ENCODE measurements around the gene DNAJA4. TPM values are rescaled to one million over a fixed set of nuclear protein-coding genes. Genes with fewer than 3 reads are reported as not detected.

Gene DNAJA4
- total and polyA plus RNA-seq, 2 of the 13 experiments (the other 11 are each of a cell fraction or from before 2014, with no cell fraction given), result not detected

DNA sequence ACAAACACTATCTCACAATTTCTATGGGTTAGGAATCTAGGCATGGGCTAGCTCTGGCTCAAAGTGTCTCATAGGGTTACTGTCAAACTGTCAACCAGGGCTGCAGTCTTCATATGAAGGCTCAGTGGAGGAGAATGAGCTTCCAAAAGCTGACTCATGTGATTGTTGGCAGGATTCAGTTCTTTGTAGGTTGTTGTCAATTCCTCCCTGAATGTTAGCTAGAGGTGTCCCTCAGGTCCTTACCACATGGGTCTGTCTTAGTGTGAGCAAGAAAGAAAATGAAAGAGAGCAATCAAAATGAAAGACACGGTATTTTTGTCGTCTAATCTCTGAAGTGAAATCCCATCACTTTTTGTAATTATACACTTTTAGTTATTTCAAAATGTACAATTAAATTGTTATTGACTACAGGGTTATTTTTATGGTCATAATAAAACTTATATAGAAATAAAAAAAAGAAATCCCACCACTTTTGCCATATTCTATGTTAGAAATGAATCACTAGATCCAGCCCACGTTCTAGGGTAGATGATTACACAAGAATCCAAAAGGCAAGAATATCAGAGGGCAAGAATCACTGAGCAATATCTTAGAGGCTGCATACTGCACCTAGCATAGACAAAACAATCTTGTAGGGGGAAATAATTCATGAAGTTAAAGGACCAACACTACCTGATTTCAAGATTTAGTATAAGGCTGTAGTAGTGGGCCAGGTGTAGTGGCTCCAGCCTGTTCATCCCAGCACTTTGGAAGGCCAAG lies 38.4 kb upstream of the DNAJA4 start:
- no peak overlapping the region for H2AFZ ChIP-seq (ENCODE audit: low read length)
- TF ChIP-seq BRD4 (CRISPR knock-in tag; IDR thresholded peaks at IDR 0.05) (no peak), GFI1 (CRISPR knock-in tag; IDR thresholded peaks at IDR 0.05; ENCODE audit: borderline replicate concordance) (no peak), PHB2 (IDR thresholded peaks at IDR 0.05; ENCODE audit: partially characterized antibody) (no peak), MED13 (CRISPR knock-in tag; IDR thresholded peaks at IDR 0.05) (no peak), RFXAP (CRISPR knock-in tag; IDR thresholded peaks at IDR 0.05; ENCODE audit: borderline replicate concordance) (no peak), FIP1L1 (IDR thresholded peaks at IDR 0.05; ENCODE audit: borderline replicate concordance, insufficient read depth, low read depth, low read length) (no peak), ZNF747 (CRISPR knock-in tag; IDR thresholded peaks at IDR 0.05; ENCODE audit: borderline replicate concordance) (no peak)
- TF ChIP-seq, protein P1, sequence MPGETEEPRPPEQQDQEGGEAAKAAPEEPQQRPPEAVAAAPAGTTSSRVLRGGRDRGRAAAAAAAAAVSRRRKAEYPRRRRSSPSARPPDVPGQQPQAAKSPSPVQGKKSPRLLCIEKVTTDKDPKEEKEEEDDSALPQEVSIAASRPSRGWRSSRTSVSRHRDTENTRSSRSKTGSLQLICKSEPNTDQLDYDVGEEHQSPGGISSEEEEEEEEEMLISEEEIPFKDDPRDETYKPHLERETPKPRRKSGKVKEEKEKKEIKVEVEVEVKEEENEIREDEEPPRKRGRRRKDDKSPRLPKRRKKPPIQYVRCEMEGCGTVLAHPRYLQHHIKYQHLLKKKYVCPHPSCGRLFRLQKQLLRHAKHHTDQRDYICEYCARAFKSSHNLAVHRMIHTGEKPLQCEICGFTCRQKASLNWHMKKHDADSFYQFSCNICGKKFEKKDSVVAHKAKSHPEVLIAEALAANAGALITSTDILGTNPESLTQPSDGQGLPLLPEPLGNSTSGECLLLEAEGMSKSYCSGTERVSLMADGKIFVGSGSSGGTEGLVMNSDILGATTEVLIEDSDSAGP (CRISPR knock-in tag; IDR thresholded peaks at IDR 0.05; ENCODE audit: borderline replicate concordance), result no peak
- TF ChIP-seq, protein P2, sequence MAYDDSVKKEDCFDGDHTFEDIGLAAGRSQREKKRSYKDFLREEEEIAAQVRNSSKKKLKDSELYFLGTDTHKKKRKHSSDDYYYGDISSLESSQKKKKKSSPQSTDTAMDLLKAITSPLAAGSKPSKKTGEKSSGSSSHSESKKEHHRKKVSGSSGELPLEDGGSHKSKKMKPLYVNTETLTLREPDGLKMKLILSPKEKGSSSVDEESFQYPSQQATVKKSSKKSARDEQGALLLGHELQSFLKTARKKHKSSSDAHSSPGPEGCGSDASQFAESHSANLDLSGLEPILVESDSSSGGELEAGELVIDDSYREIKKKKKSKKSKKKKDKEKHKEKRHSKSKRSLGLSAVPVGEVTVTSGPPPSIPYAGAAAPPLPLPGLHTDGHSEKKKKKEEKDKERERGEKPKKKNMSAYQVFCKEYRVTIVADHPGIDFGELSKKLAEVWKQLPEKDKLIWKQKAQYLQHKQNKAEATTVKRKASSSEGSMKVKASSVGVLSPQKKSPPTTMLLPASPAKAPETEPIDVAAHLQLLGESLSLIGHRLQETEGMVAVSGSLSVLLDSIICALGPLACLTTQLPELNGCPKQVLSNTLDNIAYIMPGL (CRISPR knock-in tag; IDR thresholded peaks at IDR 0.05; ENCODE audit: borderline replicate concordance in 1 of 2, low read depth in 1 of 2), result no peak
- TF ChIP-seq, protein P3, sequence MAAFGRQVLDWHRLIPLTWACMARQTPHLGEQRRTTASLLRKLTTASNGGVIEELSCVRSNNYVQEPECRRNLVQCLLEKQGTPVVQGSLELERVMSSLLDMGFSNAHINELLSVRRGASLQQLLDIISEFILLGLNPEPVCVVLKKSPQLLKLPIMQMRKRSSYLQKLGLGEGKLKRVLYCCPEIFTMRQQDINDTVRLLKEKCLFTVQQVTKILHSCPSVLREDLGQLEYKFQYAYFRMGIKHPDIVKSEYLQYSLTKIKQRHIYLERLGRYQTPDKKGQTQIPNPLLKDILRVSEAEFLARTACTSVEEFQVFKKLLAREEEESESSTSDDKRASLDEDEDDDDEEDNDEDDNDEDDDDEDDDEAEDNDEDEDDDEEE (CRISPR knock-in tag; IDR thresholded peaks at IDR 0.05), result no peak
- TF ChIP-seq, protein P4, sequence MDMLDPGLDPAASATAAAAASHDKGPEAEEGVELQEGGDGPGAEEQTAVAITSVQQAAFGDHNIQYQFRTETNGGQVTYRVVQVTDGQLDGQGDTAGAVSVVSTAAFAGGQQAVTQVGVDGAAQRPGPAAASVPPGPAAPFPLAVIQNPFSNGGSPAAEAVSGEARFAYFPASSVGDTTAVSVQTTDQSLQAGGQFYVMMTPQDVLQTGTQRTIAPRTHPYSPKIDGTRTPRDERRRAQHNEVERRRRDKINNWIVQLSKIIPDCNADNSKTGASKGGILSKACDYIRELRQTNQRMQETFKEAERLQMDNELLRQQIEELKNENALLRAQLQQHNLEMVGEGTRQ (IDR thresholded peaks at IDR 0.05; ENCODE audit: low read depth, low read length), result no peak
- TF ChIP-seq, protein P4 (CRISPR knock-in tag; IDR thresholded peaks at IDR 0.05; ENCODE audit: borderline replicate concordance), result no peak
- TF ChIP-seq, protein P5, sequence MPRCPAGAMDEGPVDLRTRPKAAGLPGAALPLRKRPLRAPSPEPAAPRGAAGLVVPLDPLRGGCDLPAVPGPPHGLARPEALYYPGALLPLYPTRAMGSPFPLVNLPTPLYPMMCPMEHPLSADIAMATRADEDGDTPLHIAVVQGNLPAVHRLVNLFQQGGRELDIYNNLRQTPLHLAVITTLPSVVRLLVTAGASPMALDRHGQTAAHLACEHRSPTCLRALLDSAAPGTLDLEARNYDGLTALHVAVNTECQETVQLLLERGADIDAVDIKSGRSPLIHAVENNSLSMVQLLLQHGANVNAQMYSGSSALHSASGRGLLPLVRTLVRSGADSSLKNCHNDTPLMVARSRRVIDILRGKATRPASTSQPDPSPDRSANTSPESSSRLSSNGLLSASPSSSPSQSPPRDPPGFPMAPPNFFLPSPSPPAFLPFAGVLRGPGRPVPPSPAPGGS (CRISPR knock-in tag; IDR thresholded peaks at IDR 0.05), result no peak
- intact Hi-C loops (cut with micrococcal nuclease; ENCODE audit: unreplicated experiment) (no loop called here), in situ Hi-C loops (cut with HindIII; ENCODE audit: extremely low pct_ligation_motif_present, low pct_unique_long_range_greater_than_20kb) (loop anchor here (25.0 kb wide), 1 partner anchor 264 kb away; no protein-coding TSS in a partner anchor)
- no peaks in the 10 kb centered on the region for H3K4me1 ChIP-seq (ENCODE audit: insufficient read depth, low read length)
- no peaks in the 10 kb centered on the region for H4K20me1 ChIP-seq (ENCODE audit: insufficient read depth, low read length)
- DNase-seq (ENCODE audit: low spot score) (no peak), ATAC-seq (no peak), FAIRE-seq (no peak)
- H3K79me2 ChIP-seq (ENCODE audit: insufficient read depth, low read length), result no peaks in the 10 kb centered on the region
- no peaks in the 10 kb centered on the region for H3K36me3 ChIP-seq (replicated peaks in 1 of 2; ENCODE audit: control insufficient read depth in 1 of 2, insufficient read depth in 2 of 2, low read length in 2 of 2)
- POLR2A ChIA-PET, result no interaction called here
- CTCF ChIA-PET (ENCODE audit: low intra/inter-chr PET ratio, low total read pairs), result no interaction called here
- WGBS (ENCODE audit: low lambda C conversion rate), result 81% methylated on average over 3 of the region's 3 CpGs
- no peak overlapping the region for H3K4me3 ChIP-seq (replicated peaks in 1 of 3; ENCODE audit: insufficient read depth in 1 of 3, low read depth in 2 of 3, low read length in 3 of 3)
- no peak overlapping the region for H3K27ac ChIP-seq (ENCODE audit: extremely low read length, insufficient read depth, low read length)
- peaks cover 1 to 6% of the 10 kb centered on the region in 2 experiments; a peak in 2 of 5 replicates for H3K27me3 ChIP-seq (ENCODE audit: control insufficient read depth in 1 of 2, insufficient read depth in 2 of 2, low read length in 2 of 2)
- H3K9ac ChIP-seq (ENCODE audit: insufficient read depth, low read depth, low read length), result no peak overlapping the region
- no peak overlapping the region for H3K4me2 ChIP-seq (ENCODE audit: low read depth, low read length)
- no TSS peak for BruUV-seq (replicated peaks)
- H3K9me3 ChIP-seq (ENCODE audit: low read length), result peaks cover 6% of the 10 kb centered on the region; the same call in 1 of the 2 replicates

All from HepG2 (cell line).